Right atrium auricular region (tissue), 2 donors: ENCODE measurements around the gene JAKMIP3. TPM values are rescaled to one million over a fixed set of nuclear protein-coding genes. Genes with fewer than 3 reads are reported as not detected.

Experiments
- DNase-seq: peaks from one replicate; pipeline ENCODE4 v3.0.0-alpha.2; 2019; ENCODE audit warnings: low spot score
- H3K27ac ChIP-seq, 2 donors: fragments of 200-600 bp; sonication (generic); 1 replicate in 1 of 2; 2 replicates in 1 of 2; pipeline ENCODE4 v1.5.1; 2016 to 2019
- H3K27me3 ChIP-seq, 2 donors: fragments of 200-600 bp; sonication (generic); one replicate each; pipeline versions ENCODE4 v1.5.1 to v1.6.0; 2017 to 2019
- H3K36me3 ChIP-seq: fragments of 200-600 bp; sonication (generic); one replicate; pipeline ENCODE4 v1.5.1; 2016
- H3K4me1 ChIP-seq, 2 donors: fragments of 200-600 bp; sonication (generic); one replicate each; pipeline versions ENCODE4 v1.5.1 to v1.6.0; 2017 to 2019
- H3K4me3 ChIP-seq, 2 donors: fragments of 200-600 bp; sonication (generic); 1 replicate in 1 of 2; 2 replicates in 1 of 2; pipeline ENCODE4 v1.5.1; 2017 to 2019; ENCODE audit warnings: mild to moderate bottlenecking in 1 of 2, moderate library complexity in 1 of 2
- H3K9me3 ChIP-seq, 2 donors: fragments of 200-600 bp; sonication (generic); one replicate each; pipeline ENCODE4 v1.5.1; 2019
- CTCF ChIP-seq, 2 donors: fragments of 200-600 bp; sonication (generic); IDR thresholded peaks; one replicate each; pipeline ENCODE4 v1.5.1; 2019; ENCODE audit warnings: antibody characterized with exemption in 2 of 2
- total RNA-seq, 2 donors: library from RNA; depleted of rRNA; stranded (reverse); fragments of >200 nt; gene quantifications; one replicate each; pipeline ENCODE4 v1.1.0, GENCODE V29; 2016

The JAKMIP3 gene
- total RNA-seq, 2 donors from 2014 or later = 0.20 to 0.44 TPM

DNA sequence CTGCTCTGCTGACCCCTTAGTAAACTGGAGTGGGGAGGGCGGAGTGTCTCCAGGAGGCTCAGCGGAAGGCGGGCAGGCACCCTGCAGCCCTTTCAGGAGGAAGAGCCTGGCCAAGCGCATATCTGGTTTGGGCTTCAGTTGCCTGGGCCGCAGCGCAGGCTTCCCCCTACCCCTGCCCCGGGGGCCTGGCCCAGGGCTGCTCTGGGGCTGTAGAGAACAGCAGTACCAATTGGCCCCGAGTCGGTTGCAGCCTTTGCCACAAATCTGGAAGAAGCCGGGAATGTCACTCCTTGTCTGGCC is 28.1 kb upstream of the JAKMIP3 start:
- H3K4me3 ChIP-seq = no peak overlapping the region
- H3K27me3 ChIP-seq = no peaks in the 10 kb centered on the region
- TF ChIP-seq CTCF (IDR thresholded peaks at IDR 0.05) = no peak
- no peak for DNase-seq
- H3K27ac ChIP-seq = no peak overlapping the region
- peaks cover 0 to 17% of the 10 kb centered on the region in 2 donors for H3K4me1 ChIP-seq
- no peaks in the 10 kb centered on the region for H3K36me3 ChIP-seq
- no peaks in the 10 kb centered on the region for H3K9me3 ChIP-seq

GRCh38 chr10:132039371-132039770 is 26.4 kb upstream of the JAKMIP3 start:
- no peak for DNase-seq
- H3K27ac ChIP-seq = no peak overlapping the region
- no peaks in the 10 kb centered on the region for H3K36me3 ChIP-seq
- peaks cover 0 to 17% of the 10 kb centered on the region in 2 donors for H3K4me1 ChIP-seq
- no peak overlapping the region for H3K4me3 ChIP-seq
- TF ChIP-seq CTCF (IDR thresholded peaks at IDR 0.05) = no peak
- no peaks in the 10 kb centered on the region for H3K9me3 ChIP-seq
- no peaks in the 10 kb centered on the region for H3K27me3 ChIP-seq

DNA sequence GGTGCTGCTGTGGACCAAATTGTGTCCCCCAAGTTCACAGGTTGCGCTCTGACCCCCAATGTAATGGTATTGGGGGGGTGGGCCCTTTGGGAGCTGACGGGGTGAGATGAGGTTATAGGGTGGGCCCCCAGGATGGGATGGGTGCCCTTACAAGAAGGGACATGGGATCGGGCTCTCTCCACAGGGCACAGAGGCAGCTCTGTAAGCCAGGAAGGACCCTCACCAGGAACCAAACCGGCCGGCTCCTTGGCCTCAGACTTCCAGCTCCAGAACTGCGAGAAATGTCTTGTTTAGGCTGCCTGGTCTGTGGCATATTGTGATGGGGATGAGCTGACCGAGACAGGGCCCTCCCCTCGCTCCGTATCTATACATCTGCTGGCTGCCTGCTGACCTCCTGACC is 25.7 kb upstream of the JAKMIP3 start:
- Histone ChIP-seq H3K27ac (no peak overlapping the region), H3K27me3 (no peaks in the 10 kb centered on the region), H3K4me1 (peaks cover 0 to 17% of the 10 kb centered on the region in 2 donors), H3K9me3 (no peaks in the 10 kb centered on the region), H3K4me3 (no peak overlapping the region), H3K36me3 (no peaks in the 10 kb centered on the region)
- DNase-seq = no peak
- no peak for TF ChIP-seq CTCF (IDR thresholded peaks at IDR 0.05)

GRCh38 chr10:132041340-132041739 is 24.4 kb upstream of the JAKMIP3 start:
- Histone ChIP-seq H3K27ac (no peak overlapping the region), H3K27me3 (no peaks in the 10 kb centered on the region), H3K9me3 (no peaks in the 10 kb centered on the region), H3K4me3 (no peak overlapping the region), H3K4me1 (peaks cover 0 to 10% of the 10 kb centered on the region in 2 donors), H3K36me3 (no peaks in the 10 kb centered on the region)
- DNase-seq = no peak
- no peak for TF ChIP-seq CTCF (IDR thresholded peaks at IDR 0.05)

- DNase-seq = no peak
- no peaks in the 10 kb centered on the region for H3K36me3 ChIP-seq
- no peak for TF ChIP-seq CTCF (IDR thresholded peaks at IDR 0.05)
- H3K4me3 ChIP-seq = no peak overlapping the region
- H3K27ac ChIP-seq = no peak overlapping the region
- H3K27me3 ChIP-seq = no peaks in the 10 kb centered on the region
- no peaks in the 10 kb centered on the region for H3K9me3 ChIP-seq
- H3K4me1 ChIP-seq = no peaks in the 10 kb centered on the region
These were observed 21.7 kb upstream of the JAKMIP3 start for GRCh38 chr10:132043861-132044695.

GRCh38 chr10:132044803-132045202 is 20.9 kb upstream of the JAKMIP3 start:
- no peaks in the 10 kb centered on the region for H3K36me3 ChIP-seq
- no peak overlapping the region for H3K4me3 ChIP-seq
- H3K9me3 ChIP-seq = no peaks in the 10 kb centered on the region
- no peak for TF ChIP-seq CTCF (IDR thresholded peaks at IDR 0.05)
- no peak for DNase-seq
- H3K27me3 ChIP-seq = no peaks in the 10 kb centered on the region
- no peaks in the 10 kb centered on the region for H3K4me1 ChIP-seq
- H3K27ac ChIP-seq = no peak overlapping the region
